Gastrocnemius medialis (tissue), 4 donors: ENCODE results near the gene BCL2L2. TPM values are rescaled to one million over a fixed set of nuclear protein-coding genes. Genes with fewer than 3 reads are reported as not detected.

ENCODE experiments used
- ATAC-seq, 2 donors: fragments of 150-250 bp; one replicate each; pipeline ENCODE4 v1.9.1; 2016
- DNase-seq, 2 donors: peaks; one replicate each; pipeline ENCODE4 v3.0.0-alpha.2; 2019
- H3K27ac ChIP-seq, 4 donors: fragments of 200-600 bp; sonication (generic); 1 replicate in 1 of 4; 2 replicates in 3 of 4; pipeline ENCODE4 v1.5.1; 2016 to 2018; ENCODE audit warnings: mild to moderate bottlenecking in 2 of 4, moderate library complexity in 1 of 4
- H3K27me3 ChIP-seq, 3 donors: fragments of 200-600 bp; sonication (generic) in 2 of 3; 1 replicate in 1 of 3; 2 replicates in 2 of 3; pipeline versions ENCODE4 v1.5.1 to v1.6.0; 2016 to 2019; ENCODE audit warnings: mild to moderate bottlenecking in 1 of 3, moderate library complexity in 1 of 3
- H3K36me3 ChIP-seq, 2 donors: fragments of 200-600 bp; sonication (generic) in 1 of 2; one replicate each; pipeline ENCODE4 v1.5.1; 2017 to 2018
- H3K4me1 ChIP-seq, 2 donors: fragments of 200-600 bp; sonication (generic) in 1 of 2; one replicate each; pipeline ENCODE4 v1.5.1; 2016 to 2017; ENCODE audit warnings: mild to moderate bottlenecking in 2 of 2
- H3K4me3 ChIP-seq, 4 donors: fragments of 200-600 bp; sonication (generic) in 3 of 4; 1 replicate in 1 of 4; 2 replicates in 3 of 4; pipeline ENCODE4 v1.5.1; 2016 to 2019; ENCODE audit warnings: mild to moderate bottlenecking in 2 of 4
- H3K9me3 ChIP-seq, 3 donors: fragments of 200-600 bp; sonication (generic) in 2 of 3; 1 replicate in 1 of 3; 2 replicates in 2 of 3; pipeline ENCODE4 v1.5.1; 2016 to 2019
- CTCF ChIP-seq, 5 experiments: fragments of 450-650 bp in 3 of 5; fragments of 200-600 bp in 2 of 5; sonication (generic) in 2 of 5; IDR thresholded peaks in 4 of 5; conservative IDR thresholded peaks in 1 of 5; 1 replicate in 4 of 5; 2 replicates in 1 of 5; pipeline ENCODE4 v1.5.1; 2016 to 2019; ENCODE audit warnings: antibody characterized with exemption in 5 of 5, mild to moderate bottlenecking in 3 of 5, moderate library complexity in 3 of 5
- POLR2A ChIP-seq, 2 donors: fragments of 450-650 bp; IDR thresholded peaks; one replicate each; pipeline ENCODE4 v1.6.1; 2017; ENCODE audit warnings: antibody characterized with exemption in 2 of 2, mild to moderate bottlenecking in 2 of 2, moderate library complexity in 2 of 2
- in situ Hi-C, 4 donors: fragments of 200-750 bp; cut with MboI; loops; one replicate each; pipeline versions ENCODE4 v1.15.0 to v1.8.0; 2017; ENCODE audit warnings: low sequenced_read_pairs in 4 of 4
- intact Hi-C: fragments of 100-400 bp; cut with DNase I; formaldehyde crosslinking; loops from one replicate; pipeline ENCODE4 v1.15.1; 2023; ENCODE audit warnings: low total_unique reads
- total RNA-seq, 4 donors: library from RNA; depleted of rRNA; stranded (reverse); fragments of >200 nt; gene quantifications; one replicate each; pipeline versions ENCODE4 v1.1.0 to v1.2.3, GENCODE V29; 2016

The BCL2L2 gene
- total RNA-seq, 4 donors from 2014 or later: 13.4 to 24.9 (median 23.8) TPM

- H3K27ac ChIP-seq: no peak overlapping the region
- in situ Hi-C loops: no loop called here
Observed at GRCh38 chr14:23351681-23352505, 45.3 kb downstream of the BCL2L2 start.

GRCh38 chr14:23352506-23353432 lies 46.1 kb downstream of the BCL2L2 start, which contains the start of gene SLC22A17:
Gene SLC22A17, minus strand, starts transcription at chr14:23352887.
- peaks cover 24 to 27% (median 26%) of the 10 kb centered on the region in 3 donors for H3K27me3 ChIP-seq
- ATAC-seq (peak; percentile 52 to 72), DNase-seq (no peak)
- no peaks in the 10 kb centered on the region for H3K36me3 ChIP-seq
- H3K4me3 ChIP-seq: peak within 1 kb of the TSS; percentile 49 to 59 (median 54)
- H3K9me3 ChIP-seq: no peaks in the 10 kb centered on the region
- peak in 1 of 5 experiments; percentile 28 for TF ChIP-seq CTCF (IDR thresholded peaks at IDR 0.05 in 4 of 5, conservative IDR thresholded peaks at IDR 0.05 in 1 of 5)
- peak in 1 of 2 donors; percentile 58 for TF ChIP-seq POLR2A (IDR thresholded peaks at IDR 0.05)
- intact Hi-C loops: no loop called here
- in situ Hi-C loops: no loop called here
- peaks cover 0 to 15% of the 10 kb centered on the region in 2 donors for H3K4me1 ChIP-seq
- no peak within 1 kb of the TSS for H3K27ac ChIP-seq

More at GRCh38 chr14:23351681-23352505, 45.3 kb downstream of the BCL2L2 start:
- Histone ChIP-seq H3K9me3 (no peaks in the 10 kb centered on the region), H3K36me3 (no peaks in the 10 kb centered on the region), H3K27me3 (peaks cover 24 to 27% (median 26%) of the 10 kb centered on the region in 3 donors), H3K4me3 (peak overlapping the region; percentile 49 to 59 (median 54)), H3K4me1 (peaks cover 0 to 15% of the 10 kb centered on the region in 2 donors)
- ATAC-seq (no peak), DNase-seq (no peak)
- intact Hi-C loops: no loop called here
- TF ChIP-seq CTCF (IDR thresholded peaks at IDR 0.05 in 4 of 5, conservative IDR thresholded peaks at IDR 0.05 in 1 of 5) (no peak), POLR2A (IDR thresholded peaks at IDR 0.05) (no peak)

- no peak overlapping the region for H3K27ac ChIP-seq
- H3K36me3 ChIP-seq: no peaks in the 10 kb centered on the region
- H3K27me3 ChIP-seq: peaks cover 24 to 27% (median 26%) of the 10 kb centered on the region in 3 donors
- in situ Hi-C loops: no loop called here
- H3K4me3 ChIP-seq: no peak overlapping the region
- ATAC-seq (no peak), DNase-seq (no peak)
- H3K4me1 ChIP-seq: peaks cover 0 to 15% of the 10 kb centered on the region in 2 donors
- H3K9me3 ChIP-seq: no peaks in the 10 kb centered on the region
- intact Hi-C loops: no loop called here
- no peak for TF ChIP-seq POLR2A (IDR thresholded peaks at IDR 0.05)
- no peak for TF ChIP-seq CTCF (IDR thresholded peaks at IDR 0.05 in 4 of 5, conservative IDR thresholded peaks at IDR 0.05 in 1 of 5)
Observed at GRCh38 chr14:23353433-23353780, 46.8 kb downstream of the BCL2L2 start.

- TF ChIP-seq CTCF (IDR thresholded peaks at IDR 0.05 in 4 of 5, conservative IDR thresholded peaks at IDR 0.05 in 1 of 5): no peak
- TF ChIP-seq POLR2A (IDR thresholded peaks at IDR 0.05): no peak
- Histone ChIP-seq H3K27me3 (peaks cover 24 to 27% (median 26%) of the 10 kb centered on the region in 3 donors), H3K27ac (no peak overlapping the region), H3K4me3 (no peak overlapping the region), H3K36me3 (no peaks in the 10 kb centered on the region), H3K4me1 (peaks cover 0 to 15% of the 10 kb centered on the region in 2 donors), H3K9me3 (no peaks in the 10 kb centered on the region)
- intact Hi-C loops (no loop called here), in situ Hi-C loops (no loop called here)
- DNase-seq (no peak), ATAC-seq (no peak)
Observed at GRCh38 chr14:23354990-23355389, 48.4 kb downstream of the BCL2L2 start.
